Mucosa of rectum (tissue), 2 donors: ENCODE data around the gene PTPN23.

Source experiments
- H3K27ac ChIP-seq, 2 donors: one replicate each; pipeline ENCODE4 v1.7.0; 2013; ENCODE audit warnings: inconsistent platforms in 2 of 2, low read depth in 2 of 2, low read length in 2 of 2
- H3K27me3 ChIP-seq, 2 donors: one replicate each; pipeline ENCODE4 v1.7.0; 2013; ENCODE audit warnings: low read length in 2 of 2; ENCODE audit not compliant: control insufficient read depth in 2 of 2, insufficient read depth in 2 of 2
- H3K36me3 ChIP-seq, 2 donors: one replicate each; pipeline ENCODE4 v1.7.0; 2013; ENCODE audit warnings: low read length in 2 of 2; ENCODE audit not compliant: control insufficient read depth in 2 of 2, insufficient read depth in 2 of 2
- H3K4me1 ChIP-seq, 2 donors: one replicate each; pipeline ENCODE4 v1.7.0; 2013; ENCODE audit warnings: low read length in 2 of 2, mild to moderate bottlenecking in 1 of 2; ENCODE audit not compliant: control insufficient read depth in 2 of 2, insufficient read depth in 2 of 2
- H3K4me3 ChIP-seq, 2 donors: one replicate each; pipeline ENCODE4 v1.7.0; 2013; ENCODE audit warnings: low read length in 2 of 2
- H3K9ac ChIP-seq, 2 donors: one replicate each; pipeline ENCODE4 v1.7.0; 2013; ENCODE audit warnings: low read length in 2 of 2, low read depth in 1 of 2, mild to moderate bottlenecking in 1 of 2
- H3K9me3 ChIP-seq, 2 donors: one replicate each; pipeline ENCODE4 v1.7.0; 2013; ENCODE audit warnings: low read length in 2 of 2; ENCODE audit not compliant: control insufficient read depth in 2 of 2
- donor health status: healthy.
- donor health status: Normal muscosa, but diverticular disease.

PTPN23 gene

GRCh38 chr3:47420044-47420430 lies 39.2 kb downstream of the PTPN23 start:
- peaks cover 39 to 58% of the 10 kb centered on the region in 2 donors for H3K36me3 ChIP-seq
- no peak overlapping the region for H3K9ac ChIP-seq
- H3K27ac ChIP-seq = no peak overlapping the region
- no peak overlapping the region for H3K4me3 ChIP-seq
- no peaks in the 10 kb centered on the region for H3K27me3 ChIP-seq
- peaks cover 22 to 26% of the 10 kb centered on the region in 2 donors for H3K4me1 ChIP-seq
- H3K9me3 ChIP-seq = no peaks in the 10 kb centered on the region

- no peaks in the 10 kb centered on the region for H3K9me3 ChIP-seq
- H3K4me3 ChIP-seq = peak overlapping the region in 1 of 2 donors; percentile 26
These were observed 40.0 kb downstream of the PTPN23 start for GRCh38 chr3:47420511-47421484.

GRCh38 chr3:47421741-47422649 lies 41.2 kb downstream of the PTPN23 start:
- H3K9me3 ChIP-seq = no peaks in the 10 kb centered on the region
- H3K4me3 ChIP-seq = no peak overlapping the region
- H3K27ac ChIP-seq = peak overlapping the region; percentile 43 to 67
- peaks cover 35 to 57% of the 10 kb centered on the region in 2 donors for H3K36me3 ChIP-seq
- H3K4me1 ChIP-seq = peaks cover 28 to 38% of the 10 kb centered on the region in 2 donors
- H3K9ac ChIP-seq = peak overlapping the region; percentile 48 to 55
- H3K27me3 ChIP-seq = no peaks in the 10 kb centered on the region

More at GRCh38 chr3:47420511-47421484, 40.0 kb downstream of the PTPN23 start:
- peak overlapping the region; percentile 48 to 55 for H3K9ac ChIP-seq
- no peaks in the 10 kb centered on the region for H3K27me3 ChIP-seq
- H3K27ac ChIP-seq = peak overlapping the region; percentile 43 to 67
- peaks cover 28 to 34% of the 10 kb centered on the region in 2 donors for H3K4me1 ChIP-seq
- H3K36me3 ChIP-seq = peaks cover 38 to 58% of the 10 kb centered on the region in 2 donors

DNA sequence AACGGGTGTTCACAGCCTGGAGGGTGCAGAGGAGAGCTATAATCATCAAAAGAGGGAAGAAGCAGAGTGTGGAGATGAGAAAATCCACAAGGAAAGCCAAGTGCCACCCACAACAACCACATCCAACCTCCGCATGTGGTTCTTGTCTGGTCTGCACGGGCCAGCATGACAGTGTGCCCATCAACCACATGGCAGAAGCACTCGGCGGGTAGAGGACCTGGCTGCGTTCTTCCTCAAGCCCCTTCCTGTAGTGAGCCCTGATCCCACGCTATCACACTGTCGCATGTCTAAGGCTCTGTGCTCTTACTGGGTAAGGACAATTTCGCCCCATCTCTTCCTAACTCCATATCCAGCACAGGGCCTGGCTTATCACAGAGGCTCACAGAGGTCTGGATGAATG lies 41.9 kb downstream of the PTPN23 start:
- Histone ChIP-seq H3K9me3 (no peaks in the 10 kb centered on the region), H3K9ac (no peak overlapping the region), H3K4me1 (peaks cover 28 to 38% of the 10 kb centered on the region in 2 donors), H3K27ac (peak overlapping the region in 1 of 2 donors; percentile 67), H3K36me3 (peaks cover 40 to 61% of the 10 kb centered on the region in 2 donors), H3K27me3 (no peaks in the 10 kb centered on the region), H3K4me3 (no peak overlapping the region)

GRCh38 chr3:47423548-47424145 lies 42.8 kb downstream of the PTPN23 start:
- Histone ChIP-seq H3K36me3 (peaks cover 46 to 68% of the 10 kb centered on the region in 2 donors), H3K9me3 (no peaks in the 10 kb centered on the region), H3K27ac (peak overlapping the region in 1 of 2 donors; percentile 33), H3K27me3 (no peaks in the 10 kb centered on the region), H3K9ac (no peak overlapping the region), H3K4me1 (peaks cover 28 to 38% of the 10 kb centered on the region in 2 donors), H3K4me3 (no peak overlapping the region)

DNA sequence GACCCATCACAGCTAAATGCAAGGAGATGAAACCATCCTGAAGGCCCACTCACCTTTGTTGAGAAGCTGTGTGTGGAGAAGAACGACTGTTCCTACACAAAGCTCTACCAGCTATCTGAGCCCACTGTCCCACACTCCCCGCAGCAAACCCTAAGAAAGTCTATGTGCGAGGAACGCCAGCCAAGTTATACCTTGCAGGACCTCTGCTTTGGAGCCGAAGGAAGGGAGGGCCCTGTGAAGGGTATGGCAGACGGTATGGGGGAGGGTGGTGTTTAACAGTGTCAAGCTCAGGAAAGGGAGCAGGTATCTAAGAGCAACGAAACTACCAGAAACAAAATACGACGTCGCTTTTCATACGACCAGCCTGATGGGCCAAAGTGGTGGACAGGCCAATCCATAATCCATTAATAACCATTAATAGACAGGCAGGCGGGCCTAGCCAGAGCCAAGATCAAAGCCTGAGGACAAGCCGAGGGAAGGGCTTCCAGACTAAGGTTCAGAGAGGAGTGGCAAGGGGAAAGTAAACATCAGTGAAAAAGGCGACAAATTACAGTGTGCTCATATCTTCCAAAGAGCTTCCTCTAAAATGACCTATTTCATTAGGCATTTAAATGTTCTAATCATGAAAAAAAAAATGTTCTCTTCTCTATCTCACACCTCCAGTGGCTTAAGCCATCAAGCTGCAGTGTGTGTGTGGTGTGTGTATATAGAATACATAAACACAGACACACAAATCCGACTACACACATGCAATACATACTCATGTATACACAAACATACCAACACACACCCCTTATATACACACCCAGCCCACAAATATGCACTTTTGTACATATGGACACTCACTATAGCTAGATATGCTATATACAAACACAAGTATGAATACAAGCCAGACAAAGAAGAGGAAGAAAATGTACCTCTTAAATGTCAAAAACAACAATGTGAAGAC lies 43.9 kb downstream of the PTPN23 start:
- peaks cover 28 to 38% of the 10 kb centered on the region in 2 donors for H3K4me1 ChIP-seq
- H3K4me3 ChIP-seq = no peak overlapping the region
- no peaks in the 10 kb centered on the region for H3K9me3 ChIP-seq
- peak overlapping the region; percentile 17 to 47 for H3K9ac ChIP-seq
- H3K27ac ChIP-seq = peak overlapping the region; percentile 77 to 84
- H3K36me3 ChIP-seq = peaks cover 39 to 60% of the 10 kb centered on the region in 2 donors
- H3K27me3 ChIP-seq = no peaks in the 10 kb centered on the region

DNA sequence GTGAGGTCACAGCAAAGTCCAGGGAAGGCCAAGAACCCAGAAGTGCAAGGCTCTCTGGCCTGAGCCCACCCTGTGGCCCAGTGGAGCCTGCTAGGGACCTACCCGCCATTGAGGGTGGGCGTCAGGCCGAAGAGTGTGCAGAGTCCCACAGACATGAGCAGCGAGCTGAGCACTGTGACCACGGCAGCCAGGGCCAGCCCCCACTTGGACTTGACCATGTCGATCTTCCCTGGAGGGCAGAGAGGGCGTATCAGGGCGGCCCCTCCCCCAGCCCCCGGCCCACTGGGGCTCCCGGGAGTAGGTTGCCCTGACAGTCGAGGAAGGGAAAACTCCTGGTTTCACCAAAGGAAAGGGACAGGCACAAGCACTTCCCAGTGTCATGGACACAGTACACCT lies 44.6 kb downstream of the PTPN23 start:
- Histone ChIP-seq H3K36me3 (peaks cover 34 to 60% of the 10 kb centered on the region in 2 donors), H3K9me3 (no peaks in the 10 kb centered on the region), H3K4me3 (no peak overlapping the region), H3K27ac (peak overlapping the region; percentile 77 to 84), H3K27me3 (no peaks in the 10 kb centered on the region), H3K9ac (peak overlapping the region; percentile 17 to 47), H3K4me1 (peaks cover 28 to 38% of the 10 kb centered on the region in 2 donors)

GRCh38 chr3:47425959-47426358 lies 45.1 kb downstream of the PTPN23 start:
- H3K27me3 ChIP-seq = no peaks in the 10 kb centered on the region
- no peak overlapping the region for H3K9ac ChIP-seq
- no peak overlapping the region for H3K4me3 ChIP-seq
- H3K4me1 ChIP-seq = peaks cover 28 to 36% of the 10 kb centered on the region in 2 donors
- peaks cover 33 to 61% of the 10 kb centered on the region in 2 donors for H3K36me3 ChIP-seq
- no peaks in the 10 kb centered on the region for H3K9me3 ChIP-seq
- H3K27ac ChIP-seq = peak overlapping the region; percentile 77 to 84

DNA sequence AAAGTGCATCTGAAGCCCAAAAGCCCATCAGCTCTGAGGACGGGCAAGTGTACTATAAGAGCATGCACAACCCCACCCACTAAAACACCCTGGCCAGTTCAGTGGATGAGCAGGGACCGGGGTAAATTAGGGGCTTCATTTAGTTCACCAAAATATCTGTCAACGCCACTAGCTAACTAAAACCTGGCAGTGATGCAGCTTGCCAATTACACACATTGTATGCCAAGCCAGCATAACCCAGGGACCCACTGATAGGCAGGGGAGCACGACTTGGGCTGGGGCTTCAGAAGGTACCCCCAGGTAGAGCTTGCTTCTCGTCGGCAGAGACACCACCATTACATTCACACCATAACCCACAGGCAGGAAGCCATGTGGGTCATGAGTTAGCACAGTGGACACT lies 47.0 kb downstream of the PTPN23 start:
- no peak overlapping the region for H3K27ac ChIP-seq
- H3K4me1 ChIP-seq = peaks cover 13 to 22% of the 10 kb centered on the region in 2 donors
- H3K36me3 ChIP-seq = peaks cover 42 to 67% of the 10 kb centered on the region in 2 donors
- H3K9me3 ChIP-seq = no peaks in the 10 kb centered on the region
- H3K9ac ChIP-seq = no peak overlapping the region
- no peak overlapping the region for H3K4me3 ChIP-seq
- H3K27me3 ChIP-seq = no peaks in the 10 kb centered on the region
